Fibroblast of villous mesenchyme (primary cell): Measurements from ENCODE around the gene NAA10. TPM values are rescaled to one million over a fixed set of nuclear protein-coding genes. Genes with fewer than 3 reads are reported as not detected.

ENCODE experiments used
- DNase-seq: peaks from one replicate; pipeline ENCODE4 v3.0.0-alpha.2; 2010; ENCODE audit warnings: low read depth
- H3K4me3 ChIP-seq: 2 replicates; pipeline ENCODE4 v1.5.1; 2011; ENCODE audit warnings: low read depth, mild to moderate bottlenecking, low read length
- CTCF ChIP-seq: IDR thresholded peaks from 2 replicates; pipeline ENCODE4 v1.5.1; 2012; ENCODE audit warnings: low read depth, mild to moderate bottlenecking, low read length; ENCODE audit not compliant: insufficient read depth
- total RNA-seq: library from RNA; depleted of rRNA; stranded (reverse); fragments of >200 nt; gene quantifications from 2 replicates; pipeline ENCODE4 v1.2.3, GENCODE V29; 2012

The NAA10 gene
- total RNA-seq, 1 donor = 62.2 TPM

GRCh38 chrX:153924149-153924861 lies 10.5 kb downstream of the NAA10 start:
- peak; percentile 35 for TF ChIP-seq CTCF
- H3K4me3 ChIP-seq = no peak overlapping the region
- peak; percentile 51 for DNase-seq

- H3K4me3 ChIP-seq = no peak overlapping the region
- DNase-seq = peak; percentile 54
- TF ChIP-seq CTCF = peak; percentile 51
Observed at GRCh38 chrX:153922932-153923857, 11.6 kb downstream of the NAA10 start.

- DNase-seq = no peak
- no peak overlapping the region for H3K4me3 ChIP-seq
- no peak for TF ChIP-seq CTCF
Observed at GRCh38 chrX:153921511-153922446, 13.1 kb downstream of the NAA10 start.

- H3K4me3 ChIP-seq = no peak overlapping the region
- DNase-seq = no peak
- no peak for TF ChIP-seq CTCF
Observed at GRCh38 chrX:153921070-153921469, 13.8 kb downstream of the NAA10 start.

DNA sequence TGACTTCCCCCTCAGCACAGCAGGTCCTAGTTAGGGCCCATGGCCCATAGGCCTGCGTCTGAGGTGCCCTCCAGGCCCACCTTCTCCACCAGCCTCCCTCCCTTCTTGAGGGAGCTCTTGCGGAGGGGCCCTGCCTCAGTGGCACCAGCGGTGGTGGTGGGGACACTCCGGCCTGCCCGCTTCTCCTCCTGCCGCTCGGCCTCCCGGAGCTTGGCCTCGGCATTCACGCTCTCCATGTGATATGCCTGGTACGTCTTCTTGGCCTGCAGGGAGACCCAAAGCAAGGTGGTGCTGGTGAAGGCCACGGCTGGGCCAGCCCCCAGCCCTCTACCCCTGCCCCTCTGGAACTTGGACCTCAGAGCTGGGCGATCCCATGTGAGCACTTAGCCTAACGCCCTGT lies 14.3 kb downstream of the NAA10 start:
- TF ChIP-seq CTCF = no peak
- no peak overlapping the region for H3K4me3 ChIP-seq
- DNase-seq = no peak

DNA sequence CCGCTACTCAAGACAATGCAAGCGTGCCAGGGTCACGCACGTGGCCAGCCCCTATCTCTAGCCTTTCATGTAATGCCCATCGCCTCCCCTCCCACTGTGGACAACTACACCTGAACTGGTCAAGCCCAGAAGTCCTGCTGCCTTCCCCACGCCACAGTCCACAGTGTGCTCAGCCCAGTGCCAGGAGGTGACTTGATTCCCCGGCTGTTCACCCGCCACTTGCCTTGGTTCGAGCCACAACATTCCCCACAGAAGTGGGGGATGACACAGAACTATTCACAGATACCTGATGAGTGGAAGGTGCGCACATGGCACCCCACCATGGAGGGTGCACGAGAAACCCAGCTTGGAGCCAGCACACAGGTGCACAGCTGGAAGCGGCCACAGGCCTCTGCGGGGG lies 15.6 kb downstream of the NAA10 start:
- no peak for DNase-seq
- no peak overlapping the region for H3K4me3 ChIP-seq
- no peak for TF ChIP-seq CTCF
